GM19397 (cell line): ENCODE results near the gene CACNA1B.
"Not testable (repeated sequence)": the region's sequence is repeated elsewhere in the genome, so short reads cannot be mapped to it uniquely, and the experiment has no call there.

ENCODE experiments used
- ATAC-seq: cut with Tn5 transposase; IDR thresholded peaks from one replicate; pipeline ENCODE4 v1.9.1; 2021; ENCODE audit warnings: mild to moderate bottlenecking, moderate library complexity; ENCODE audit not compliant: unreplicated experiment

CACNA1B gene

GRCh38 chr9:137865581-137866145 is 11.9 kb upstream of the CACNA1B start:
- ATAC-seq: no peak

DNA sequence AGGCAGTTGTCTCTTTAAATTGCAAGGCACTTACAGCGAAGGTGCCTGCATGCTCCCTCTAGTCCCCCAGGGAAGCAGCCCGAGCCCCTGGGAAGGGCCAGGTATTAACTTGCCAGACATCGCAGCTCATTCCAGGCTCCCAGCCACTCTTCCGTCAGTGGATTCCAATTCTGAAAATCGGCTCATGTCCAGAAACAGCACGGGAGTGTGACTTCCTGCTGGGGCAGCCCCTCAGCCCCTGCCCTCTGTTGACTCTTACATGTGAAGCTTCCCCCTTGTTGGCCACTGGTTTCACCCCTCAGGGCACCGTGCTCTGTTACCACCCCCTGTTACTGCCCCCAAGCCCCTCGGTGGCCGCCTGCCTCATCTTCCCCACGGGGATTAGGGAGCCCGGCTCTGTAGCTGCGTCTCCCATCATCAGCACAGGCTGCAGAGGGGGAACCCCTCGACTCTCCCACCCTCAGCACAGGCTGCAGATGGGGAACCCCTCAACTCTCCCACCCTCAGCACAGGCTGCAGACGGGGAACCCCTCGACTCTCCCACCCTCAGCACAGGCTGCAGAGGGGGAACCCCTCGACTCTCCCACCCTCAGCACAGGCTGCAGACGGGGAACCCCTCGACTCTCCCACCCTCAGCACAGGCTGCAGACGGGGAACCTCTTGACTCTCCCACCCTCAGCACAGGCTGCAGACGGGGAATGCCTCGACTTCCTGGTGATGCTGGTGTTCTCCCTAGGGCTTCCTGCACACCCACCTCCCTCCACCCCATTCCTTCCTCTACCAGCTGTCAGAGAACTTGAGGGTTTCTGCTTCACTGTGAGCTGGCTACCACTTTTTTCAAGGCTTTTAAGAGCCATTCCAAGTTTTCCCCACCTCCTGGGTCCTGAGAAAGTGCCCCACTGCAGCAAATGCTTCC is 11.1 kb upstream of the CACNA1B start:
- ATAC-seq: no peak

- ATAC-seq: no peak
Observed at GRCh38 chr9:137870432-137870831, 7.2 kb upstream of the CACNA1B start.

- no peak for ATAC-seq
Observed at GRCh38 chr9:137872296-137872695, 5.3 kb upstream of the CACNA1B start.

GRCh38 chr9:137873408-137873807 is 4.2 kb upstream of the CACNA1B start:
- ATAC-seq: no peak

DNA sequence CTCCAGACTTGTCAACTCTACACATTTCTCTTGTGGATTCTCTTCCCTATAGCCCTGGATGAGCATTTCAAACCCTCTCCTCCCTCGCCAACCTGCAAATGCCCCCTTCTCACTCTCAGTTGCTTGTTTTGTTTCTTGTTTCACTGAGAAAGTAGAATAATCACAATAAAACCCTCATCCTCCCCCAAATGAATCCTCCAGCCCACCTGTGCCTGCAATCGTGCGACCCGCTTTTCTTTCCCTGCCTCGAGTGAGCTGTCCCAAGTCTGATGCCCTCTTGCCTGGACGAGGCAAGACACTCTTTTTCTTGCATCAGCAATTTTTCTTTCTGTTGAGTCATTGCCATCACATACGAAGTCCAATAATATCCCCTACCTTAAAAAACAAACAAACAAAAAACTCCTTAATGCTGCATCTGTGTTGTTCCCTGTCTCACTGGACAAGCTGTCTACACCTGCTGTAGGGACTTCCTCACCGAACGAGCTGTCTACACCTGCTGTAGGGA is 3.7 kb upstream of the CACNA1B start:
- no peak for ATAC-seq

- ATAC-seq: no peak
Observed at GRCh38 chr9:137875354-137875753, 2.2 kb upstream of the CACNA1B start.

GRCh38 chr9:137875846-137876245 is 1.7 kb upstream of the CACNA1B start:
- no peak for ATAC-seq

- no peak for ATAC-seq
Observed at GRCh38 chr9:137876269-137876668, 1.3 kb upstream of the CACNA1B start.

- ATAC-seq: no peak
Observed at GRCh38 chr9:137876781-137877386, 698 bp upstream of the CACNA1B start.

GRCh38 chr9:137878146-137878941 is 762 bp downstream of the CACNA1B start:
- ATAC-seq: no peak

GRCh38 chr9:137879052-137879451 is 1.5 kb downstream of the CACNA1B start:
- ATAC-seq: no peak

- no peak for ATAC-seq
Observed at GRCh38 chr9:137879566-137880150, 2.1 kb downstream of the CACNA1B start.

GRCh38 chr9:137880160-137880975 is 2.8 kb downstream of the CACNA1B start:
- ATAC-seq: no peak

GRCh38 chr9:137880976-137881530 is 3.5 kb downstream of the CACNA1B start:
- no peak for ATAC-seq

DNA sequence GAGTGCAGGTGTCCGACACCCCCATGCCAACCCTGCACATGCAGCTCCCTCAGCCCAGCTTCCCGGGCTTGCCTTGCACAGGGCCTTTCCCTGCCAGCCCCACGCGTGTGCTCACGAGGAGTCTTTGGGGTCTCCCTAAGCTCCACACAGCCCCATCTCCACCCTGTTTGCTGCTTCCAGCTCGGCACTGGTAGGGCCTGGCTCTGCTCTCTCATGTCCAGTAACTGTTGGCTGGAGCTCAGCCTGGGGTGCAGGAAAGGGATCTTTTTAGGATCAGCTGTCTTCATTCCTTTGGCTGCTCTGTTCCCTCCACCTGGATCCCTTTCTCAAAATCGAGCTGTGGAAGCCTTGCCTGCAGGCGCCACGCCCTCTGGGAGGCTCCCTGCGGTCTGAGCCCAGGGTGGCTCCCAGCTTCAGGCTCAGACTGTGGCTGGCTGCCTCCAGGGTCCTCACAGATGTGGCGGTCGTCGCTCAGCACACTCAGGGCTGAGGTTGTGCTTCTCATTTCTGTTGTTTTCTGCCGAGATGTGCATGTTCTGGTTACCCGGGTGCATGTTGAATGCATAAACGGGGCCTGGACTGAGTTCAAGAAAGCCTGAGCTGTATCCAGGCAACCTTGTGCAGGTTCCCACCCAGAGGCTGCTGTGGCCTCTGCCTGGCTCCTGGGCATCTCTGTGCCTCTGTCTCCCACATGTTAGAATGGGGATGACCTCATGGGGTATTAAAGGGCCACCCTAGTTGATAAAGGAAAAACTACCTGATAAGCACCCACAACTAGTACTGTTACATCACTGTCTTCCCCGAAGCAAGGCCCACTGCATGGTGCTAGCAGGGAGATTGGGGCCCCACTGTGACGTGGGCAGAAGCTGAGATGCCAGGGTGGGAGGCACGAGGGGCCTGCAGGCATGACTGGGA is 4.3 kb downstream of the CACNA1B start:
- no peak for ATAC-seq

DNA sequence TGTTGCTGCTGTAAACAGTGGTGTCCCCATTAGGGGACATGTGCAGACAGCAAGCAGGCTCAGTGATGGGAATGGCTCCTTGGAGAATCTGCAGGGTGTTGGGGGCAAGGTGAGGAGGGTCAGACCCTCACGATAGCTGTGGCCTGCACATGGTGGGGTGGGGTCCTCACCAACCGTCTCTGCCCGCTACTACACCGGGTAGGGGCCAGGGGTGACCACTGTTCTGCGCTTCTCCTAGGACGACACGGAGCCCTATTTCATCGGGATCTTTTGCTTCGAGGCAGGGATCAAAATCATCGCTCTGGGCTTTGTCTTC is 4.9 kb downstream of the CACNA1B start:
- ATAC-seq: no peak

DNA sequence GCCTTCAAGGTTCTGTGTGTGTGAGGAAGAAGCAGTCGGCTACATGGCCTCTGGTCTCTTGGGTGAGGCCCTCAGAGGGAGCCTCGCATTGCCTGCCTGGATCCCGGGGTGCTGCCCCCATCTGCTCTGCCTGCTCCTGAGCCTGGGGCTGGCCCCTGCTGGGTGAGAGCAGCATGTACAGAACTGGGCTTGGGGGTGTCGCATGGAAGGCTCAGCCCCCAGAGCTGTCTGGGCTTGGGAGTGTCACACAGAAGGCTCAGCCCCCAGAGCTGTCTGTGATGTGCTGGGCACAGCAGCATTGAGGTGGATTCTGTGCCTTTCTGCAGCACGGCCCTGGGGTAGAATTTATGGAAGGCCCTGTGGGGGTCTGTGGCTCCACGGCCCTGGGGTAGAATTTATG is 6.4 kb downstream of the CACNA1B start:
- not testable (repeated sequence) for ATAC-seq

GRCh38 chr9:137884547-137884946 is 7.0 kb downstream of the CACNA1B start:
- ATAC-seq: not testable (repeated sequence)
